GM12875 (cell line): ENCODE measurements around the gene PPP3CB.

Experiments used
- H3K4me3 ChIP-seq: one replicate; pipeline ENCODE4 v1.5.1; 2011; ENCODE audit warnings: low read depth, low read length, control low read depth
- CTCF ChIP-seq: IDR thresholded peaks from 2 replicates; pipeline ENCODE4 v1.5.1; 2011; ENCODE audit warnings: low read depth, mild to moderate bottlenecking, control low read depth, inconsistent platforms, low read length, moderate library complexity, borderline replicate concordance; ENCODE audit not compliant: insufficient read depth

PPP3CB gene

DNA sequence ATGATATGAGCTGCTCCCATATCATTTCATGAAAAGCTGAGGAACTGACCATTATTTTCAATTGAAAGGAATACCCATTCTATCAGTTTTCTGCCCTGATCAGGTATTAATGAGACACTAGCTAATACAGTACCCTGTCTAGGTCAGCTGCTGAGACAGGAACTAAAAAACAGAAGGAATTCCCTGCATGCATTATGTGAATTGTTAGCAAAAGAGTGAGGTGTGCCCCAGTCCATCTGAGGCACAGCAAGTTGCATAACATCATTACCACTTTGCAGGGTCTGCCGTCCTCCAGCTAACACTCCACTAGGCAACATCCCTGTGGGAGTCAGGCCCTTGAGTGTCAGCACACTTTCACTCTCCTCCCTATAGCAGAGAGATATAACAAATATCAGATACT lies 51.4 kb downstream of the PPP3CB start:
- H3K4me3 ChIP-seq, result no peak overlapping the region
- no peak for TF ChIP-seq CTCF

DNA sequence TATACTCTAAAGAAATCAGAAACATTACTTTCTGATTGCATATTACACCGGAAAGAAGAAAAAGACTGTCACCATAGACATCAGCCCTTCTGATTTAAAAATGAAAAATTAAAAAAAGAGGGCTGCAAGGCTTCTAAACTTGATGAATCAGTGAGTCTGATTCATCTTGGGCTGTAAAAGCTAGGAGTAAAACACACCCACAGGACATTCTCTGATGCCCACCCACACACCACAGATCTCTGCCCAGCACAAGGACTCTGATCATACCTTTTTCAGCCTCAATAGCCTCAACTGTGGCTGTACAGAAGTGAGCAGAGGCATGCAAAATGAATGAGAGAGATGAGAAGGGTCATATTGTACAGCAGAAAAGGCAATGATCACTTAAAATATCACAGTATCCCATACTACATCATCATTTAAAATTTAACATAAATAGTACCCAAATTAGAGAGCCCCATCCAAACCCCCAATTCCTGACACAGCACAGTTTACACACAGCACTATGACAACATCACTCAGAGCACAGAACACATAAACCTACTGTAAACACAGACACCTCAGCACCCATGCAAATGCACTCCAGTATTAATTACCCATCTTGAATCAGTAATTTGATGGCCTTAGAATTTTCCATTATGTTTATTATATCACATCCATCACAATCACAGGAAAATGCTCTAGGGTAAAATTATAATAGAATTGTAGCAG lies 56.1 kb downstream of the PPP3CB start:
- TF ChIP-seq CTCF, result no peak
- H3K4me3 ChIP-seq, result no peak overlapping the region

- no peak for TF ChIP-seq CTCF
- H3K4me3 ChIP-seq, result no peak overlapping the region
These were observed 56.8 kb downstream of the PPP3CB start for GRCh38 chr10:73439055-73439454.

GRCh38 chr10:73433538-73433867 lies 62.3 kb downstream of the PPP3CB start, which contains the start of gene MSS51:
Gene MSS51 (minus strand): TSS chr10:73433561. CDS start chr10:73428284, 5,277 bp downstream.
- H3K4me3 ChIP-seq, result no peak within 1 kb of the TSS
- TF ChIP-seq CTCF, result no peak

GRCh38 chr10:73432646-73433537 lies 62.9 kb downstream of the PPP3CB start:
- no peak overlapping the region for H3K4me3 ChIP-seq

GRCh38 chr10:73426318-73426717 lies 69.5 kb downstream of the PPP3CB start:
- no peak for TF ChIP-seq CTCF
- H3K4me3 ChIP-seq, result no peak overlapping the region

More at GRCh38 chr10:73432646-73433537, 62.9 kb downstream of the PPP3CB start:
- TF ChIP-seq CTCF, result no peak
